ENCODE results near the gene GALNT18.

Gene GALNT18

DNA sequence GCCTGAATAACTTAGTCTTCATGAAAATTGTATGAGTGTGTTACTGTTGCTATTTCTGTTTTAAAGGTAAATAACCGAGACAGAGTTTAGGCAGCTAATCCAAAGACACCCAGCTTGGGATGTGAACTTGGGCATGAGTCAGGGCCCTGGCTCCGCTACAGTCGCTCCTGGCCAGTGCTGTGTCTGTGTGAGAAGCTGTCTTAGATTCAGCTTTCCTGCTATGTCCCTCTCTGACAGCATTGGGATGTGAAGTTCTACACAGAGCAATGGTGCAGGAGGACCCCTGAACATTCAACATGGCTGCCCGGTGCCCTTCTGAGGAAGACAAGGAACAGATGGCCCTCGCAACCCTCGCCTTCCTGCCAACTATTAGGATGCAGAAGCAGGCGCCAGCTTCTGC is 49.4 kb downstream of the GALNT18 start:
- H3K36me3 ChIP-seq (ENCODE audit: control insufficient read depth in 2 of 2, insufficient read depth in 1 of 2, low read length in 2 of 2): no peaks in the 10 kb centered on the region
- no peak overlapping the region for H3K4me3 ChIP-seq (ENCODE audit: low read depth, low read length)
- no peaks in the 10 kb centered on the region for H3K4me1 ChIP-seq (ENCODE audit: control insufficient read depth, insufficient read depth, low read length)
- POLR2A ChIA-PET: no interaction called here
- TF ChIP-seq ZBTB10 (tag by site-specific recombination; IDR thresholded peaks at IDR 0.05): no peak
- TF ChIP-seq, protein P1, sequence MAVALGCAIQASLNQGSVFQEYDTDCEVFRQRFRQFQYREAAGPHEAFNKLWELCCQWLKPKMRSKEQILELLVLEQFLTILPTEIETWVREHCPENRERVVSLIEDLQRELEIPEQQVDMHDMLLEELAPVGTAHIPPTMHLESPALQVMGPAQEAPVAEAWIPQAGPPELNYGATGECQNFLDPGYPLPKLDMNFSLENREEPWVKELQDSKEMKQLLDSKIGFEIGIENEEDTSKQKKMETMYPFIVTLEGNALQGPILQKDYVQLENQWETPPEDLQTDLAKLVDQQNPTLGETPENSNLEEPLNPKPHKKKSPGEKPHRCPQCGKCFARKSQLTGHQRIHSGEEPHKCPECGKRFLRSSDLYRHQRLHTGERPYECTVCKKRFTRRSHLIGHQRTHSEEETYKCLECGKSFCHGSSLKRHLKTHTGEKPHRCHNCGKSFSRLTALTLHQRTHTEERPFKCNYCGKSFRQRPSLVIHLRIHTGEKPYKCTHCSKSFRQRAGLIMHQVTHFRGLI (tag by site-specific recombination; IDR thresholded peaks at IDR 0.05): no peak
- TF ChIP-seq ZNF140 (tag by site-specific recombination; IDR thresholded peaks at IDR 0.05): no peak
- no peak for TF ChIP-seq ZBTB48 (tag by site-specific recombination; IDR thresholded peaks at IDR 0.05)
- no peak for TF ChIP-seq ZNF155 (tag by site-specific recombination; IDR thresholded peaks at IDR 0.05)
- no peak for TF ChIP-seq ZBTB8A (tag by site-specific recombination; IDR thresholded peaks at IDR 0.05)
- no peak for TF ChIP-seq ZNF146 (tag by site-specific recombination; IDR thresholded peaks at IDR 0.05)
- TF ChIP-seq ZBTB7A (tag by site-specific recombination; IDR thresholded peaks at IDR 0.05; ENCODE audit: low read depth): no peak
- no peak for TF ChIP-seq KLF1 (tag by site-specific recombination; IDR thresholded peaks at IDR 0.05)
- no peak for TF ChIP-seq ZNF274 (IDR thresholded peaks at IDR 0.05; ENCODE audit: low read length)
- TF ChIP-seq ZNF274 (tag by site-specific recombination; IDR thresholded peaks at IDR 0.05; ENCODE audit: borderline replicate concordance): no peak
- no peak for TF ChIP-seq ZNF433 (tag by site-specific recombination; IDR thresholded peaks at IDR 0.05; ENCODE audit: low read depth)
- no peak for TF ChIP-seq FEZF1 (tag by site-specific recombination; IDR thresholded peaks at IDR 0.05)
- no peak for TF ChIP-seq INSM2 (tag by site-specific recombination; IDR thresholded peaks at IDR 0.05)
- TF ChIP-seq, protein P2, sequence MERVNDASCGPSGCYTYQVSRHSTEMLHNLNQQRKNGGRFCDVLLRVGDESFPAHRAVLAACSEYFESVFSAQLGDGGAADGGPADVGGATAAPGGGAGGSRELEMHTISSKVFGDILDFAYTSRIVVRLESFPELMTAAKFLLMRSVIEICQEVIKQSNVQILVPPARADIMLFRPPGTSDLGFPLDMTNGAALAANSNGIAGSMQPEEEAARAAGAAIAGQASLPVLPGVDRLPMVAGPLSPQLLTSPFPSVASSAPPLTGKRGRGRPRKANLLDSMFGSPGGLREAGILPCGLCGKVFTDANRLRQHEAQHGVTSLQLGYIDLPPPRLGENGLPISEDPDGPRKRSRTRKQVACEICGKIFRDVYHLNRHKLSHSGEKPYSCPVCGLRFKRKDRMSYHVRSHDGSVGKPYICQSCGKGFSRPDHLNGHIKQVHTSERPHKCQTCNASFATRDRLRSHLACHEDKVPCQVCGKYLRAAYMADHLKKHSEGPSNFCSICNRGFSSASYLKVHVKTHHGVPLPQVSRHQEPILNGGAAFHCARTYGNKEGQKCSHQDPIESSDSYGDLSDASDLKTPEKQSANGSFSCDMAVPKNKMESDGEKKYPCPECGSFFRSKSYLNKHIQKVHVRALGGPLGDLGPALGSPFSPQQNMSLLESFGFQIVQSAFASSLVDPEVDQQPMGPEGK (tag by site-specific recombination; IDR thresholded peaks at IDR 0.05): no peak
- TF ChIP-seq ZNF521 (tag by site-specific recombination; IDR thresholded peaks at IDR 0.05): no peak
- no peak for TF ChIP-seq ZIC2 (tag by site-specific recombination; IDR thresholded peaks at IDR 0.05)
- TF ChIP-seq ZNF423 (tag by site-specific recombination; IDR thresholded peaks at IDR 0.05): no peak
- no peak overlapping the region for H3K27ac ChIP-seq (ENCODE audit: extremely low read depth, low read depth, low read length)
- CTCF ChIA-PET: no interaction called here
- no peaks in the 10 kb centered on the region for H3K9me3 ChIP-seq (ENCODE audit: control insufficient read depth, insufficient read depth, low read depth, low read length)

DNA sequence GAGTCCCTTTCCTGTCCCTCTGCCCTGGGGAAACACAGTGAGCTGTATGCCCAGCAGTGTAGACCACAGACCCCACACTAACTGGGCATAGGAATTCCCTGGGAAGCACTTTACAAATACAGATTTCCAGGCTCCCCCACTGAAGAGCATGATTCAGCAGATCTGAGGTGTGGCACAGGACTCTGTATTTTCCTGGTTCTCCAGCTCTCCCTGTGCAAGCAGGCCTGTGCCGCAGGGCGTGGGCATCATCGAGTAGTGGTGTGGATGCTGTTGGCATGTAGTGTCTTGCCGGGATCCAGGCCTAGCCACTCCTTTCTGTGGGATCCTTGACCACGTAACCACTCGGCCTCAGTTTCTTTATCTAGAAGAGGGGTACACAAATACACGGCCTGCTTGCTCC is 49.9 kb downstream of the GALNT18 start:
- no peak overlapping the region for H3K27ac ChIP-seq (ENCODE audit: extremely low read depth, low read depth, low read length)
- H3K36me3 ChIP-seq (ENCODE audit: control insufficient read depth in 2 of 2, insufficient read depth in 1 of 2, low read length in 2 of 2): no peaks in the 10 kb centered on the region
- TF ChIP-seq ZBTB20 (tag by site-specific recombination; IDR thresholded peaks at IDR 0.05) (peak; percentile 37; the same call in 1 of the 2 replicates), SALL2 (tag by site-specific recombination; IDR thresholded peaks at IDR 0.05; ENCODE audit: borderline replicate concordance) (no peak)
- H3K4me1 ChIP-seq (ENCODE audit: control insufficient read depth, insufficient read depth, low read length): no peaks in the 10 kb centered on the region
- H3K4me3 ChIP-seq (ENCODE audit: low read depth, low read length): no peak overlapping the region
- no peaks in the 10 kb centered on the region for H3K9me3 ChIP-seq (ENCODE audit: control insufficient read depth, insufficient read depth, low read depth, low read length)
- POLR2A ChIA-PET: no interaction called here
- CTCF ChIA-PET: interaction anchor here (0.5 kb wide), 1 partner anchor 28 kb away, joined by 3 read pairs; no protein-coding TSS in a partner anchor
